Esophagus squamous epithelium (tissue), 4 donors: ENCODE data around the gene METTL3.

Source experiments
- CTCF ChIP-seq, 6 experiments: fragments of 450-650 bp in 4 of 6; fragments of 200-600 bp in 2 of 6; sonication (generic) in 2 of 6; IDR thresholded peaks; one replicate each; pipeline ENCODE4 v1.5.1; 2016 to 2019; ENCODE audit warnings: antibody characterized with exemption in 6 of 6, mild to moderate bottlenecking in 4 of 6, moderate library complexity in 4 of 6
- POLR2A ChIP-seq, 4 donors: fragments of 450-650 bp; IDR thresholded peaks; one replicate each; pipeline ENCODE4 v1.6.1; 2017; ENCODE audit warnings: antibody characterized with exemption in 4 of 4, mild to moderate bottlenecking in 4 of 4, moderate library complexity in 3 of 4

DNA sequence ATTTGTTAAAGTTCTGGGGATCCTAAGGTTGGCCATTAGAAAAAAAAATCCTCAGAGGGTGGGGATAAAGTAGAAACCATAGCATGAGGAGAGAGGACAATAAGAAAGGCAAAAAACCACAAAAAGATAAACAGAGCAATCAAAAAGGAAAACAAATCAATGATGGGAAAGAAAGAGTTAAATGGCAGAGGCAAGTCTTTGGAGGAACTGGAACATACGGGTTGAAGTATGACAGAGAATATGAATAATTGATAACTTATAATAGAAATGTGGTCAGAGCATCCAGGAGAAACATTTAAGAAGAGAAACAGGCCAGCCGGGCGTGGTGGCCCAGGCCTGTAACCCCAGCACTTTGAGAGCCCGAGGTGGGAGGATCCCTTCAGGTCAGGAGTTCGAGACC lies 32.8 kb upstream of the METTL3 start:
- TF ChIP-seq CTCF (IDR thresholded peaks at IDR 0.05) (no peak), POLR2A (IDR thresholded peaks at IDR 0.05) (no peak)
